ENCODE measurements around the gene TTN. TPM values are rescaled to one million over a fixed set of nuclear protein-coding genes. Genes with fewer than 3 reads are reported as not detected.
"Not testable (repeated sequence)": the region's sequence is repeated elsewhere in the genome, so short reads cannot be mapped to it uniquely, and the experiment has no call there.

TTN gene
- total RNA-seq, 1 experiment from 2014 or later: 0.88 TPM

DNA sequence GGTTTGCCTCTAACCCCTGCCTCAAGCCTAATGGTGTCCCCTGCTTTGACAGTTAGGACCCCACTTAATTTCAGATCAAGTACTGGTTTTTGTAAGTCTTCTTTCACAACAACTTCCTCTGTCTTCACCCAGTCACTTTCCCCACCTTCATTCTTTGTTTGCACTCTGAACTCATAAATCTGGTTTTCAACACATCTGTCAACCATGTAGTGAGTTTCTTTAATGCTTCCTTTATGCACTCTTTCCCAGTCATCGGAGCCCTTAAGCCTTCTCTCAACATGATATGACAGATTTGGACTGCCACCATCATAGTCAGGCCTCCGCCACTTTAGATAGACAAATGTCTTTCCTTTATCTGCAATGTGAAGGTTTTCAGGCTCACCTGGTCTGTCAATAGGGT, 217.9 kb downstream of the TTN start:
- in situ Hi-C loops (cut with HindIII; ENCODE audit: low sequenced_read_pairs): no loop called here
- no peak for DNase-seq (ENCODE audit: low spot score)

DNA sequence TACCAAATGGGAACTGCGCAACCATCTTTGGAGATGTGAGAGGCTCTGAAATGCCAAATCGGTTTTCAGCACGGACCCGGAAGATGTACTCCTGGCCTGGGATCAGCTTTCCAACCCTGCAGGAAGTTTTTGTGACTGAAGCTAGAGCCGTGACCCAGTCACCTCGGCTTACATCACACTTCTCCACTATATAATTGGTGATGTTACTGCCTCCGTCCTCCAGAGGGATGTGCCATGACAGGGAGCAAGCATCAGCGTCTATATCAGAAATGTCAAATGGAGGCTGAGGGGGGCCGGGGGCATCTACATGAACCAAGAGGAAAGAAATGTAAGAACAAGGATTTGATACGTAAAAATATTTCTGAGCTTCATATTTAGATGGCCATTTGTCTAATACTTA, 222.6 kb downstream of the TTN start:
- DNase-seq (ENCODE audit: low spot score): no peak
- in situ Hi-C loops (cut with HindIII; ENCODE audit: low sequenced_read_pairs): no loop called here

DNA sequence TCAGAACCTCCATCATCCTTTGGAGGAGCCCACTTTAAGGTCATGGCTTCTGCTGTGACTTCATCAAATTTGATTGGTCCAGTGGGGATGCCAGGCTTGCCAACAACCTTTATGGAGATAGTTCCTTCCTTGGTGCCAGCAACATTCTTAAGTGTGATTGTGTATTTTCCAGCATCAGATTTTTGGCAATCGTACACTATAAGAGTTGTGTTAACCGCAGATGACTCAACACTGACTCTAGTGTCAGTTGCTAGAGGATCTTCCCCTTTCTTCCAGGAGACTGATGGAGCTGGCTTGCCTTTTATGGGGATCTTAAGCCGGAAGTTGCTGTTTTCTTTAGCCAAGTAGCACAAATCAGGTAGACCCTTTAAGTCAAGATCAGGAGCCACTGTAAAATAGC, 228.2 kb downstream of the TTN start:
- in situ Hi-C loops (cut with HindIII; ENCODE audit: low sequenced_read_pairs): no loop called here
- no peak for DNase-seq (ENCODE audit: low spot score)

DNA sequence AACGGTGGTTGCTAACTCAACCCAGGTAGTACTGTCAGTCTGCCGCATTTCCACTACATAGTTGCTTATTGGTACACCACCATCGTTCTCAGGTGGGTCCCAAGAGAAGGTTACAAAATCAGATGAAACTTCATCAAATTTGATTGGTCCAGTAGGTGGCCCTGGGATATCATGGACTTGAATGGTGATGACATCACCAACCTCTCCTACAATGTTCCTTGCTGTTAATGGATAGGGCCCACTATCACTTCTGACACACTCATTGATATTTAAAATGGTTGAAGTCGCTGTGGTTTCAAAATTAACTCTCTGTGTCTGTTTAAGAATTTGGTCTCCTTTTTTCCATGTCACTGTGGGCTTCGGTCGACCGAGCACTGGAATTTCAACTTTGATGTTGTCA, 232.4 kb downstream of the TTN start:
- in situ Hi-C loops (cut with HindIII; ENCODE audit: low sequenced_read_pairs): no loop called here
- DNase-seq (ENCODE audit: low spot score): no peak

DNA sequence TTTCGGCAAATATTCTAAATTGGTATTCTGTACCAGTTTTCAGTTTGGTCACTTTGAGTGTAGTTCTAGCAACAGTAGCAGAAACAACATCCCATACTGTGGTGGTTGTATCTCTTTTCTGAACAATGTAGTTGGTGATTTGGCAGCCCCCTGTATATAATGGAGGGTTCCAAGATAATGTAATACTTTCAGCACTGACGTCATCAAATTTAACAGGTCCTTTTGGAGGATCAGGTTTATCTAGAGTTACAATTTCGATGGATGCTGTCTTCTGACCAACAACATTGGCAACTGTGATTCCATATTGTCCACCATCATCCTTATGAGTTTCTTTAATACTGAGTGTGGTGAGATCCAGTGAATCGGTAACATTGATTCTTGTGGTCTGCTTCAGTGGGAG, 239.0 kb downstream of the TTN start:
- DNase-seq (ENCODE audit: low spot score): no peak
- in situ Hi-C loops (cut with HindIII; ENCODE audit: low sequenced_read_pairs): no loop called here

DNA sequence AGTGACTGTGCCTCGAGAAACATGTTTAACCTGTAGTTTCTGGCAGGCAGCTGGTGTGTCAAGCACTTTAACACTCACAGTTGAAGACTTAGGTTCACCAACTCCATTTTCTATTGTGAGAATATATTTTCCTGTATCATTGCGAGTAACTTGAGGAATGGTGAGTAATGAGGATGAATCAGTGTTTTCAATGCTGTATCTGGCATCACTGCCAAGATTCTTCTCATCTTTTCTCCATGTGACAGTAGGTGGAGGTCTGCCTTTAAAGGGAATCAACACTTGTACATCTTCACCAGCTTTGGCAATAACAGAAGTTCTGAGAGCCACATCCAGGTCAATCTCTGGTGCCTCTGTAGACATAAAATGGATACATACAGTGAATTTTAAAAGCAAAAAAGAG, 254.2 kb downstream of the TTN start:
- in situ Hi-C loops (cut with HindIII; ENCODE audit: low sequenced_read_pairs): no loop called here
- no peak for DNase-seq (ENCODE audit: low spot score)

DNA sequence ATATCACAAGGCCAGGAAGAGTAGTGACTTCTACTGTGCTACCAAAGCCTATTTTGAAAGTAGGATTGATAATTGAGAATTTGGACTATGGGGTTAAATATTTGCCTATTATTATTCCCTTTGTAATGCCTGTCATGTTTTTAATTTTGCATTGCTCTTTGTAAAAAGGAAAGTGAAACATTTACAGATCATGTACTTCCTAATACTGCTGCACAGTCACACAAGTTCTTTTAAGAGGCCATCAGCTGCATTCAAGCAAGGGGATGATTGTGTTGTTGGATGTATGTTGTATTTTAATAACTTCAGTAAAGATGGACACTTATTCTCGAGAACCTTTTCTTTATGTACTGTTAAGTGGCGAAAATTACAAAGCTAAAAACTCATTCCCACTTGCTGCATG, 256.9 kb downstream of the TTN start:
- DNase-seq (ENCODE audit: low spot score): no peak
- in situ Hi-C loops (cut with HindIII; ENCODE audit: low sequenced_read_pairs): no loop called here

DNA sequence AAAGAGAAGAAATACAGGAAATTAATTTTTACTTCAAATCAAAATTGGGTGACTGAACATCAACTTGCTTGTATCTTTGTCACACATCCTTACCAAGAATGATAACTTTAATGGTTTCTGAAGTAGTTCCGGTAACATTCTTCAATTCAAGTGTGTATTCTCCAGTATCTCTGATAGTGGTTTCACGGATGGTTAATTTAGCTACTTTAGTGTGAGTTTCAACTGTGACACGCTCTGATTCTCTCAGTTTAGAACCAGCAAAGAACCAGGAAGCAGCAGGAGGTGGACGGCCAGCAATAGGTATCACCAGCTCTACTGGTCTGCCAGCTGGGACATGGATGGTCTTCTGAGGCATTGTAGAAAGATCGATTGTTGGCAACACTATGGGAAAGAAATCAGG, 264.7 kb downstream of the TTN start:
- in situ Hi-C loops (cut with HindIII; ENCODE audit: low sequenced_read_pairs): no loop called here
- DNase-seq (ENCODE audit: low spot score): no peak

DNA sequence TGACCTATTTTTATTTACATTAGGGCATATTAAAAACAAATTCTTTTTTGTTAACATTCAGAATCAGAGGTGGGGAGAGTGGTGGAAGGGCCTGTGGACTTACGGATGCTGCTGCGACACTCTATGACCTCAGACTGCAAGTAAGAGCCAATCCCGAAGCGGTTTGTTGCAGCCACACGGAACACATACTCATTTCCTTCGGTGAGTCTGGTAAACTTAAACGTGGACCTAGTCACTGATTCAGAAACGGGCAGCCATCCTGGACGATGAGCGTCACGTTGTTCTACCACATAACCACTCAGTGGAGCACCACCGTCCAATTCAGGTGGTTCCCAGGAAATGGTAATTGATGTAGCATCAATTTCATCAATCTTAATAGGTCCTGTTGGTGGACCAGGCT, 265.1 kb downstream of the TTN start:
- no peak for DNase-seq (ENCODE audit: low spot score)
- in situ Hi-C loops (cut with HindIII; ENCODE audit: low sequenced_read_pairs): no loop called here

DNA sequence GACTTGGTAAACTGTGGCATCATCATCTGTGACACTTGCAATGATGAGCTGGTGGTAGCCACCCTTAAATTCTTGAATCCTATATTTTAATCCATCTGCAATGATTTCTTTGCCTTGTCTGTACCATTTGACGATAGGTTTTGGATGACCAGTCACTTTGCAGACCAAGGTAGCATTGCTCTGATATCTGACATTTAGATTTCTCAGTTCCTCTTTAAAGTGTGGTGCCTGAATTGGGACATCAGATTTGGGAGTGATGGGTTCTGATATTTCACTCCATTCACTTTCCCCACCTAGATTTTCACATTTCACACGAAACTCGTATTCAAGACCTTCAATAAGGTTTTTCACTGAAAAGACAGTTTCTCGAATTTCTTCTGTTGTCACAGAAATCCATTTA, 271.2 kb downstream of the TTN start:
- in situ Hi-C loops (cut with HindIII; ENCODE audit: low sequenced_read_pairs): no loop called here
- DNase-seq (ENCODE audit: low spot score): no peak

DNA sequence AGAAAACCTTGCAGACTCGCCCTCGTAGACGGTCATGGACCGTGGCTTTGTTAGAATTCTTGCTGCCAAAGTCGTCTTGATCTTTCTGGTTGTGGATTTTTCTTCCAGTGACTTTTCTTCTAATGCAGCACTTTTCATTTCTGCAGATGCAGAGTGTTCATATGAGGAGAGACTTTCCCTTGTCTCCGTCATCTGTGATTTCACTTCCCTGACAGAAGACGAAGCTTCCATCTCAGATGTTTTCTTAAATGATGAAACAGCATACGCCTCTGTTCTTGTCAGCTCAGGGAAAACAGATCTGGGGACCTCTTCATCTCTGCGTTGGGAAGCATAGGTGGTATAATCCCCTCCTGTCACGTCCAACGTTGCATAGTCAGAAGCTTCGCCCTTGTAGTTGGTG, 276.1 kb downstream of the TTN start:
- in situ Hi-C loops (cut with HindIII; ENCODE audit: low sequenced_read_pairs): no loop called here
- DNase-seq (ENCODE audit: low spot score): no peak

DNA sequence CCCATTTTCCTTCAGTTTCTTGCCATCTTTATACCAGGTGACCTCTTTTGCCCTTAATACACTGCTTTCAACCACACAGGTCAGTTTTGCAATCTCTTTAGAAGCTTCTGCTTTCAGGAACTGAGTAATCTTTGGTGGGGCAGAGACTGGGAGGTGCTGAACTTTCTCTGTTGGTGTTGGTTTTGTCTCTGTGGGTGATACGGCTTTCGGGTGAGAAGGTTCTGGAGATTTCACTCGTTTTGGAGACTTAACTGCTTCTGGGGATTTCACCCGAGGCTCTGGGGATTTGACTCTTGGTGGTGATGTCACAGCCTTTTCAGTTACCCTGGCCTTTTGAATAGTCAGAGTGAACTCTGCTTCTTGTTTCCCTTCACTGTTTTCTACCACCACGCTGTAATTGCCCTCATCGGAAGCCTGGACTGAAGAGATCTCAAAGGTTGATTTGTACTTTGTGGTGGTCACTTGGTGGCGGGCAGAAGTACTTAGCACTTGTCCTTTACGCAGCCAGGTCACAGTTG, 276.5 kb downstream of the TTN start:
- in situ Hi-C loops (cut with HindIII; ENCODE audit: low sequenced_read_pairs): no loop called here
- DNase-seq (ENCODE audit: low spot score): no peak

DNA sequence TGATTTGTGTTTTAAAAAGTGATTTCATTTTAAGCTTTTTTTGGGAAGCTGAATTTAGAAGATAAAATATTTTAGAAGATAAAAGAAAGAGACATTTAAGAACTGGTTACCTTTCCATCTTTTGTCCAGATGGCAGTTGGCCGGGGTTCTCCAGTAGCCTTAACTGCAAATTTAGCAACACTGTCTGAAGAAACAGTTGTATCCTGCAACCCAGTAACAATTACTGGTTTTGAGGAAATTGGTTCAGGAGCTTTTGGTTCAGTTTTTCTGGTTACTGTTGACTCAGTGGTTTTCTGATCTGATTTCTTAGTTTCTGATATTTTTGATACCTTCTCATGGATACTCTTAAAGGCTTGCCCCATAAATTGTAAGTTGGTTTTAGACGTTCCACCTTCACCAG, 277.1 kb downstream of the TTN start:
- in situ Hi-C loops (cut with HindIII; ENCODE audit: low sequenced_read_pairs): no loop called here
- no peak for DNase-seq (ENCODE audit: low spot score)

DNA sequence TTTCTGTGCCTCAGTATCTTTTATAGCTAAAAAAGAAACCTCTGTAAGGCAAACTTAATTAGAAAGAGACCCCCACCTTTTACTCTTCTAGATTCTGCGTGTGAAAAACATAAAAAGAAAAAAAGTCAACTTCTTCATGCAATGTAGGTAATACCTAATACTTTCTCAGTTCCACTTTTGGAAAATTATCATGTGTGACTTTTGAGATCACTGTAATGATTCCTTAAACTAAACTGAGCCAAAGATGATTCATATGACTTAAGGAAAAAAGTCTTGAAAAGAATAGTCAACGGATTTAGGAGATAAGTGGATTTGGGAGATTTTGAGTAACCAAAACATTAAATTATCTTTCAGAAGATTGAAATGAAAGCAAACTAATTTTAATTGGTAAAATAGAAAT, 278.0 kb downstream of the TTN start:
- in situ Hi-C loops (cut with HindIII; ENCODE audit: low sequenced_read_pairs): no loop called here
- DNase-seq (ENCODE audit: low spot score): no peak

DNA sequence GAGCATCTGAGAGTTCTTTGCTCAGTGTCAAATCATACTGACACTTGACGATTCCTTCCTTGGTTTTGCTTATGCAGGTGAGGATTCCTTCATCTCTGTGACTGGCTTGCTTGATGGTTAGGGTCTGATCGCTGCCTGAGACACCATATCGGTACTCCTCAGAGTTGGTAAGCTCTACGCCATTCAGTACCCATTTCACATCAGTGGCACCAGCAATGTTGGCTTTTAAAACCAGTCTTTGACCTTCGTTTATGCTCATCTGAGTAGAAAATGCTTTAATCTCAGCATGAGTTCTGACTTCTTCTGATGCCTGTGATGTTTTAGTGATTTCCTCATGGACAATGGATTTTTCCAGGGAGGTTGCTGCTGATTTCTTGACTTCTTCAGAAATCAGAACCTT, 278.6 kb downstream of the TTN start:
- no peak for DNase-seq (ENCODE audit: low spot score)
- in situ Hi-C loops (cut with HindIII; ENCODE audit: low sequenced_read_pairs): no loop called here

DNA sequence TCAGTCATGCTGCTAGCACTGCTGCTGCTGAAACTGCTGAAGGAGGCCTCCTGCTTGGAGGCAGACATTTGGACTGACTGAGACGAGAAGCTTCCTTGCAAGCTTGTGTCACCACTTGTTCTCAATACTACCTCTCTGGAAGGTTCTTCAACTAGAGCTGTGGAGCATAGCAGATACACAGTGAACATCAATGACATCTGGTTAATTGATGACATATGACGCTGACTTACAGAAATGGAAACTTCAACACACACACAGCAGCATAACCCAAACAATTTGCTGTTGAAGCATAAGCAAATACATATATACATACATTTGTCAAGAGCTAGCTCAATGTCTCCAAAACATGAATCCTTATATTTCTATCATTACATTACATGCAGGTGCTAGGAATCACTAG, 279.6 kb downstream of the TTN start:
- in situ Hi-C loops (cut with HindIII; ENCODE audit: low sequenced_read_pairs): no loop called here

DNA sequence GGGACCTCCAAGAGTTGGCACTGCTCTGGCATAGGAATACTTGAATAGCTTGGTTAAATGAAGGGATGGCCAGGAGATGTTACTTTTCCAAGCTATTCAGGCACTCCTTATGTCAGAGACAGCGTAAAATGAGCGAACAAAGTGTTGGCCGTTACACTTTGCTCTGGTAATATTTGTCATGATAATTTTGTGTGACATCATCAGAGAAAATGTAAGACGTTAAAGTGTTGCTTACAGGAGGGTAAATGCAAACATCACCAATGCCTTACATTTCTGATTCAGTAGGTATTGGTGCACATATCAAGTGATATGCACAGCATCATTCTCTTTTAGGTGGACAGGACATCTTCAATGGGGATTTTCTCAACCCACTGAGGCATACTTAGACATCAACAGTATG, 281.0 kb downstream of the TTN start:
- no peak for DNase-seq (ENCODE audit: low spot score)
- in situ Hi-C loops (cut with HindIII; ENCODE audit: low sequenced_read_pairs): no loop called here

More for the DNA sequence above, 279.6 kb downstream of the TTN start:
- DNase-seq (ENCODE audit: low spot score): no peak

DNA sequence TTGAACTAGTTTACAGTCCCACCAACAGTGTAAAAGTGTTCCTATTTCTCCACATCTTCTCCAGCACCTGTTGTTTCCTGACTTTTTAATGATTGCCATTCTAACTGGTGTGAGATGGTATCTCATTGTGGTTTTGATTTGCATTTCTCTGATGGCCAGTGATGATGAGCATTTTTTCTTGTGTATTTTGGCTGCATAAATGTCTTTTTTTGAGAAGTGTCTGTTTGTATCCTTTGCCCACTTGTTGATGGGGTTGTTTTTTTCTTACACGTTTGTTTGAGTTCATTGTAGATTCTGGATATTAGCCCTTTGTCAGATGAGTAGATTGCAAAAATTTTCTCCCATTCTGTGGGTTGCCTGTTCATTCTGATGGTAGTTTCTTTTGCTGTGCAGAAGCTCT, 281.8 kb downstream of the TTN start:
- DNase-seq (ENCODE audit: low spot score); in situ Hi-C loops (cut with HindIII; ENCODE audit: low sequenced_read_pairs): not testable (repeated sequence)

DNA sequence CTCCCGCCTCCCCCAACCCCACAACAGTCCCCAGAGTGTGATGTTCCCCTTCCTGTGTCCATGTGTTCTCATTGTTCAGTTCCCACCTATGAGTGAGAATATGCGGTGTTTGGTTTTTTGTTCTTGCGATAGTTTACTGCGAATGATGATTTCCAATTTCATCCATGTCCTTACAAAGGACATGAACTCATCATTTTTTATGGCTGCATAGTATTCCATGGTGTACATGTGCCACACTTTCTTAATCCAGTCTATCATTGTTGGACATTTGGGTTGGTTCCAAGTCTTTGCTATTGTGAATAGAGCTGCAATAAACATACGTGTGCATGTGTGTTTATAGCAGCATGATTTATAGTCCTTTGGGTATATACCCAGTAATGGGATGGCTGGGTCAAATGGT, 282.2 kb downstream of the TTN start:
- DNase-seq (ENCODE audit: low spot score); in situ Hi-C loops (cut with HindIII; ENCODE audit: low sequenced_read_pairs): not testable (repeated sequence)

DNA sequence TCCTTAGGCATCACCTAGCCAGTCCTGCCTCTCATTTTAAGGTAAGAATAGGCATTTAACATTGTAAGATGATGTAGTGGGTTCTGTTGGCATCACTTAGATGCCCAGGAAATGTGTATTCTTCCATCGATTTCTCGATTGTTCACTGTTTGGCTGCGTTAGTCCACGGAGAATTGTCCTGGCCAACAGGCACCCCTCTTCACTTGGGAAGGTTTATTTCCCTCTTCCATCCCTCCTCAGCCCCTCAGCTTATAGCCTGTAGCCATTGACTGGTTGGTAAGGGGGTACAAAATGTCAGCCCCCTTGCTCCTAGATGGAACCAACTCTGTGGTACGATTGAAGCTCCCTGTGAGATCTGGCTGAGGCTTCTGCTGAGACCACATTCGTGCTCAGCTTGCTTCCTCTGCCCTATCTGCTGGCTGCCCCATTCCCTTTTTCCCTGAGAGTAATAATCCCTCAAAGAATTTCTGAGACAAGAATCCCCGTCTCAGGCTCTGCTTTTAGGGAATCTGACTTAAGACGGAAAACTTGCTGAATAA, 283.6 kb downstream of the TTN start:
- in situ Hi-C loops (cut with HindIII; ENCODE audit: low sequenced_read_pairs): no loop called here
- peak; percentile 34 for DNase-seq (ENCODE audit: low spot score)

DNA sequence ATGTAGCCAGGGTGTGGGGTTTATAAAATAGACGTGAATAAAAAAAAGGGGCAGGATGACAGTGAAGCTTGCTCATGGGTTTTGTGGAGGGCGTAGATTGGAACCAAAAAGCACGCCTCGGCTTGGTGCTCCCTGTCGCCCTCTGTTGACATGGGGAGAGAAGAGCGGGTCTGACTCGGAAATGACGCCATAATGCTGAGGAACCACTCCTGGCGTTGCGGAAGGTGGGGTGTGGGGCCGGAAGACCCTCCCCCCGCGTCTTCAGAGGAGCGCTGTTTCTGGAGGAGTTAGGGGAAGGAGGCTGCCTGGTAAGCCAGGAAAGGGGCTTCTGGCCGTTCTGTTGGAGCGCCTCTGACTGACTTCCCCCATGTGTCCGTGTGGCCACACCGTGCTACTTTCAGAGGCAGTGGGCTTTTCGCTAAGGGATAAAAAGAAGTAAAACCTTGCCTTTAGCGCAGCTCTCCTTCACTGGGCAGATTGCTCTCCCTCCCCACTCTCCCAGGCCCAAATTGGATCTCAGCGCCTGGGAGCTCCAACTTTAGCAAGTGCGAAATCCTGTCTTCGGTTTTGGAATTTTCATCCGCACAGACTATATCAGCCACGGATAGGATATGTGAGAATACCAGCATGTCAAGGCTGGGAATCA, 284.1 kb downstream of the TTN start:
- in situ Hi-C loops (cut with HindIII; ENCODE audit: low sequenced_read_pairs): no loop called here
- DNase-seq (ENCODE audit: low spot score): peak; percentile 67

Measured in G401 (cell line).